IMR-90 (cell line): ENCODE data around the gene TMEM208.

Experiments
- FOS ChIP-seq: fragments of 150-350 bp; IDR thresholded peaks from 2 replicates; pipeline ENCODE4 v1.6.1; 2016; ENCODE audit warnings: low read depth, low read length
- RAD21 ChIP-seq: IDR thresholded peaks from 2 replicates; pipeline ENCODE4 v1.6.1; 2012; ENCODE audit warnings: low read length, improper control_type of control experiment
- TF ChIP-seq, protein P1 (sequence below): conservative IDR thresholded peaks from 2 replicates; pipeline ENCODE4 v1.5.1; 2012; ENCODE audit warnings: mild to moderate bottlenecking, low read depth, low read length, improper control_type of control experiment

DNA sequence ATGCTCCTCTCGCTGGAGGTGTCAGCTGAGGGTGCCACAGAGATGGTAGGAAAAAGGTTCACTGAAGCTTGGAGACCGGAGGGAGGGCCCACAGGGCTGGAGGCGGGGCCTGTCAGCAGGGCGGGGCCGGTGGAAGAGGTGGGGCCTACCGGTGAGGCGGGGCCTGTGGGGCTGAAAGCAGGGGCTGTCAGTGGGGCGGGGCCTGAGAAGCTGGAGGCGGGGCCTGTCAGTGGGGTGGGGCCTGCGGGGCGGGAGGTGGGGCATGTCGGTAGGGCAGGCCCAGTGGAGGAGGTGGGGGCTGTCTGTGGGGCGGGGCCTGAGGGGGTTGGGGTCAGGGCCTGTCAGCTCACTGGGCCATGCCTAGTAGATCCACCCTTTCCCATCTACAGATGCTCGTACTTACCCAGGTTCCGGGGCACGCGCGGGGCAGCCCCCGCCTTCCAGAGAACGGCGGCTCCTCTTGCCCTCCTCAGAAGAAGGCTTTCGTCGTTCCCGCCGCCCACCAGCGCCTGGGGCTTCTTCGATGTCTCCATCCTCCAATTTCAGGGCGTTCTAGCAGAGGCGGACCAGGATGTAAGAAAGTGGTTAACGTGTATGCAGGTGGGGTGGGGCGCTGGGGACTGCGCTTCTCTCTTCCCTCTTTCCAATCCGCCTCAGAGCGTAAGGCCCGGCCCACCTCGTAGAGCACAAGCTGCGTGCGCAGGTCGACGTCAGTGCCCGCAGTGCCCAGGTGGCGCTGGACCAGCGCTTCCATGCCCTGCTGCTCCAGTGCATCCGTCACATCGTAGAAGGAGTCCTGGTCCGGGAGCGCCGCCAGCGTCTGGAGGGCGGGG lies 9.8 kb downstream of the TMEM208 start:
- TF ChIP-seq, protein P1, sequence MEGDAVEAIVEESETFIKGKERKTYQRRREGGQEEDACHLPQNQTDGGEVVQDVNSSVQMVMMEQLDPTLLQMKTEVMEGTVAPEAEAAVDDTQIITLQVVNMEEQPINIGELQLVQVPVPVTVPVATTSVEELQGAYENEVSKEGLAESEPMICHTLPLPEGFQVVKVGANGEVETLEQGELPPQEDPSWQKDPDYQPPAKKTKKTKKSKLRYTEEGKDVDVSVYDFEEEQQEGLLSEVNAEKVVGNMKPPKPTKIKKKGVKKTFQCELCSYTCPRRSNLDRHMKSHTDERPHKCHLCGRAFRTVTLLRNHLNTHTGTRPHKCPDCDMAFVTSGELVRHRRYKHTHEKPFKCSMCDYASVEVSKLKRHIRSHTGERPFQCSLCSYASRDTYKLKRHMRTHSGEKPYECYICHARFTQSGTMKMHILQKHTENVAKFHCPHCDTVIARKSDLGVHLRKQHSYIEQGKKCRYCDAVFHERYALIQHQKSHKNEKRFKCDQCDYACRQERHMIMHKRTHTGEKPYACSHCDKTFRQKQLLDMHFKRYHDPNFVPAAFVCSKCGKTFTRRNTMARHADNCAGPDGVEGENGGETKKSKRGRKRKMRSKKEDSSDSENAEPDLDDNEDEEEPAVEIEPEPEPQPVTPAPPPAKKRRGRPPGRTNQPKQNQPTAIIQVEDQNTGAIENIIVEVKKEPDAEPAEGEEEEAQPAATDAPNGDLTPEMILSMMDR: no peak
- TF ChIP-seq RAD21 (no peak), FOS (no peak)
